ENCODE data around the gene HECTD4. TPM values are rescaled to one million over a fixed set of nuclear protein-coding genes. Genes with fewer than 3 reads are reported as not detected.
"Not testable (repeated sequence)": the region's sequence is repeated elsewhere in the genome, so short reads cannot be mapped to it uniquely, and the experiment has no call there.

Gene HECTD4
- total RNA-seq, 1 donor from 2014 or later = 113 TPM

GRCh38 chr12:112406519-112407488 lies 24.6 kb upstream of the HECTD4 start:
- DNase-seq = no peak

DNA sequence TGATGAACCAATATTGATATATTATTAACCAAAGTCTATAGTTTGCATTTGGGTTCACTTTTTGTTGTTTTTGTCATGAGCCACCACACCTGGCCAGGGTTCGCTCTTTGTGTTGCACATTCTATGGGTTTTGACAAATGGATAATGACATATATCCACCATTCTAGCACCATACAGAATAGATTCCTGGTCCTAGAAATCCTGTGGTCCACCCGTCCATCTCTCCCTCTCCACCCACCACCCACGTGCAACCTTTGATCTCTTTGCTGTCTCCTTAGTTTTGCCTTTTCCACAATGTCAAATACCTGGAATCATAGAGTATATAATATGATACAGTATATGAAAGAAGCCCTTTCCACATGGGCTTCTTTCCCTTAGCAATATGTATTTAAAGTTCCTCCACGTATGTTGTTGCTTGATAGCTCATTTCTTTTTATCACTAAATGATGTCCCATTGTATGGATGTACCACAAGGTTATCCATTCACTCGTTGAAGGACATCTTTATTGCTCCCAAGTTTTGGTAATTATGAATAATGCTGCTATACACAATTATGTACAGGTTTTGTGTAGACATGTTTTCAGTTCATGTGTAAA lies 19.8 kb upstream of the HECTD4 start:
- DNase-seq = no peak

DNA sequence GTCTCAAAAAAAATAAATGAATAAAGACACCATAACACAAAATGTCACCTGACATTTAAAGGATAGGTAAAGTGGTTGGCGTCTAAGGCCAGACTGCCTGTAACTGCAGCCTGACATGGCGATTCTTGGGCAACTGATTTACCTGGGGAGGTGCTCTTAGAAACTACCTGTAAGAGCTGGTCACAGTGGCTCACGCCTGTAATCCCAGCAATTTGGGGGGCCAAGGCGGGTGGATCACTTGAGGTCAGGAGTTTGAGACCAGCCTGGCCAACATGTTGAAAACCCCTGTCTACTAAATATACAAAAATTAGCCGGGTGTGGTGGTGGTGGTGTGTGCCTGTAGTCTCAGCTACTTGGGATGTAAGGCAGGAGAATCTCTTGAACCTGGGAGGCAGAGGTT lies 18.8 kb upstream of the HECTD4 start:
- DNase-seq = no peak

DNA sequence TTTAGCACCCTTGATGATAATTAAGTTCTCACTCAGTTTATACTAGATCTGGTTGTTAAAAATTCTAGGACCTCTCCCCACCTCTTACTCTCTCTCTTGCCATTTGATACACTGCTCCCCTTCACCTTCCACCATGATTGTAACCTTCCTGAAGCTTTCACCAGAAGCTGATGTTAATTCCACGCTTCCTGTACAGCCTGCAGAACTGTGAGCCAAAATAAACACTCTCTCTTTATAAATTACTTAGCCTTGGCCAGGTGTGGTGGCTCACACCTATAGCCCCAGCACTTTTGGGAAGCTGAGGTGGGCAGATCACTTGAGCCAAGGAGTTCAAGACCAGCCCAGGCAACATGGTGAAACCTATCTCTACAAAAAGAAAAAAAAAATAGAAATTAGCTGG lies 11.1 kb upstream of the HECTD4 start:
- no peak for DNase-seq

DNA sequence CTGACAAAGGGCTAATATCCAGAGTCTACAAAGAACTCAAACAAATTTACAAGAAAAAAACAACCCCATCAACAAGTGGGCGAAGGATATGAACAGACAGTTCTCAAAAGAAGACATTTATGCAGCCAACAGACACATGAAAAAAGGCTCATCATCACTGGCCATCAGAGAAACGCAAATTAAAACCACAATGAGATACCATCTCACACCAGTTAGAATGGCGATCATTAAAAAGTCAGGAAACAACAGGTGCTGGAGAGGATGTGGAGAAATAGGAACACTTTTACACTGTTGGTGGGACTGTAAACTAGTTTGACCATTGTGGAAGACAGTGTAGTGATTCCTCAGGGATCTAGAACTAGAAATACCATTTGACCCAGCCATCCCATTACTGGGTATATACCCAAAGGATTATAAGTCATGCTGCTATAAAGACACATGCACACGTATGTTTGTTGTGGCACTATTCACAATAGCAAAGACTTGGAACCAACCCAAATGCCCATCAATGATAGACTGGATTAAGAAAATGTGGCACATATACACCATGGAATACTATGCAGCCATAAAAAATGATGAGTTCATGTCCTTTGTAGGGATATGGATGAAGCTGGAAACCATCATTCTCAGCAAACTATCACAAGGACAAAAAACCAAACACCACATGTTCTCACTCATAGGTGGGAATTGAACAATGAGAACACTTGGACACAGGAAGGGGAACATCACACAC lies 7.9 kb upstream of the HECTD4 start:
- not testable (repeated sequence) for DNase-seq

GRCh38 chr12:112389228-112389627 lies 7.0 kb upstream of the HECTD4 start:
- DNase-seq = no peak

- DNase-seq = no peak
Observed at GRCh38 chr12:112386726-112387125, 4.5 kb upstream of the HECTD4 start.

DNA sequence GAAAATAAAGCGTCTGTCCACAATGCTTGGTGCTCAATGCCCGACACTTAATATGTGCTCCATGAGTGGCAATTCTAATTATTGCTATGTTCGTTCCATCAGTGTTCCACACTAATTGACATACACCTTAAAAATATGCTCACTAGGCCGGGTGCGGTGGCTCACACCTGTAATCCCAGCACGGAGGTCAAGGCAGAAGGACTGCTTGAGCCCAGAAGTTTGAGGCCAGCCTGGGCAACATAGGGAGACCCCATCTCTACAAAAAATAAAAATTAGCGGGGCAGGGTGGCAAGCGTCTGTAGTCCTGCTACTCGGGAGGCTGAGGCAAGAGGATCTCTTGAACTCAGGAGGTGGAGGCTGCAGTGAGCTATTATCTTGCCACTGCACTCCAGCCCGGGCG lies 635 bp upstream of the HECTD4 start:
- DNase-seq = no peak

- DNase-seq = no peak
Observed at GRCh38 chr12:112381406-112381882, 787 bp downstream of the HECTD4 start.

DNA sequence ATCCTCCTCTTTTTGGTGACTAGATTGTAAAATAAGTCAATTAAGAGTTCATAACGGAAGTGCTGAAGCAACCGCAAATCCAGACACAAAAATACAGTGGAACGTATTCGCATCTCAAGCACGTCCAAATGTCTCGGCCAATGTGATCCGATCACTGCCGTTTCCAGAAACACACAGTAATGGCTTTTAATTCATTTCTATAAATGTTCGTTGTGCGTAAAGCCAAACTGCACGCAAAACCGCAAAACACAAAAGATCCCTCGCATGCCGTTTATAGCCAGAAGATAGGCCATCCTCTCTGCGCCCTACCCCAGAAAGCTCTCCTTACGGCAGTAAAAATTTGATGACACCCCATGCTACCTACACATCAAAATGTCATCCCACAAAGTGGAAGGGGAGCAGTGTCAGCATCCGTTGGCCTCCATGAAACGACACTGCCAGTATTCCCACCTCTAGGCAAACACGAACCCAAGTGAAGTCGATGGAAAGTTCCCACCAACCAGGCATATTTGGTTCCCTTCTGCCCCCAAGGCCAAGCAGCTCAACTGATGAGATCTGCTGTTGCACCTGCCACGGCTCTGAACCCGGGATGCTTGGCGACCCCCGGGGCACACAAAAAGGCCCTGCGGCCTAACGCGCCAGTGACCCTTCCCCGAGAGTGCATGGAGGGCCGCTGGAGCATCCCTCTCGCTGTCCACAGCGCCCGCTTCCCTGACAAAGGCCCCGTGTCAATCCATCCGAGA lies 1.4 kb downstream of the HECTD4 start:
- DNase-seq = no peak

DNA sequence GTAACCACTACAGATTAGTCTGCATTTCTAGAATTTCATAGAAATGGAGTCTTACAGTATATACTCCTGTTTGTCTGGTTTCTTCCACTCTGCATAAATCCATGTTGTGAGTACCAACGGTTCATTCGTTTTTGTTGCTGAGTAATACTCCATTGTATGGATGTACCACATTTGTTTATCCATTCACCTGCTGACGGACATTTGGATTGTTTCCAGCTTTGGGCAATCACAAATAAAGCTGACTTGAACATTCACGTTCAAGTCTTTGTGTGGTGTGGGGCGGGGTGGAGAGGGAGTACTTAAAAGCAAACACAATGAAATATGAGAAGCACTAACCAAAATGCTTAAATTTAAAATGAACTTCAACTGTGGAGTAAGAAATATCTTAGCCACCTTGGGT lies 7.1 kb downstream of the HECTD4 start:
- DNase-seq = no peak

GRCh38 chr12:112374166-112374740 lies 8.0 kb downstream of the HECTD4 start:
- DNase-seq = no peak

GRCh38 chr12:112370868-112371510 lies 11.2 kb downstream of the HECTD4 start:
- no peak for DNase-seq

- no peak for DNase-seq
Observed at GRCh38 chr12:112370199-112370598, 12.0 kb downstream of the HECTD4 start.

DNA sequence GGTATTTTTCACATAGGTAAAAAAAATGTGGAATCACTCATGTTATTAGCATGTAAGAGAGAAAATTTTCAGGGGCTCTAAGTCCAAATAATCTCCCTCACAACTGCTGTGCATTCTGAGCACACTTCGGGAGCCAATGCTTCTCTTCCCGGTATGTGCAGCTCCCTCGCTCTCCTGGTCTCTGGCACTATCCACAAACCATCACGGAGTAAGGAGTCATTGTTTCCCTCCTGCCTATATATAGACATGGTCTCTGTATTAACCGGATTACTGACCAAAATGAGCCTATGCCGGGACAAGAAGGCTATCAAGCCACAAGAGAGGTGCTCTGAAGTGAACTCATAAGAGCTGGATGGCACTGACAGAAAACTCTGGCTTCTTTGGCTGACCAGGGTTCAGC lies 13.4 kb downstream of the HECTD4 start:
- no peak for DNase-seq

GRCh38 chr12:112367965-112368364 lies 14.3 kb downstream of the HECTD4 start:
- DNase-seq = no peak

DNA sequence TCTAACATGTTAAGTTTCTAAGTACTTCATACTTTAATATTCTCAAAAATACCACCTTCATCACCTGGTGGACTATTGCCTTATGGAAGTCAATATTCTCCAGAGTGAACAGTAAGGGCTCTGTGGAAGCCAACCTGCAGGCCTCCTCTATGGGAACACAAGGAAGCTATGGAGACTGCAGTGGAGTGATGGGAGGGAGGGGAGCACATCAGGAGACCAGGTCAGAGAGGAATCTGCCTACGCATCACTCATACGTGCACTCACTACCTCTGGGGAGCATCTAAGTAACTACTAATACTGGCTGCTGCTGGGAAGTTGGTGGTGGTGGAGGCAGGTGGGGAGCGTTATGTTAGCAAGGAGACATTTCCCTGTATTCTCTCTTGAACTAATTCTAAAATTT lies 19.9 kb downstream of the HECTD4 start:
- DNase-seq = no peak

- DNase-seq = no peak
Observed at GRCh38 chr12:112361271-112361670, 21.0 kb downstream of the HECTD4 start.

DNA sequence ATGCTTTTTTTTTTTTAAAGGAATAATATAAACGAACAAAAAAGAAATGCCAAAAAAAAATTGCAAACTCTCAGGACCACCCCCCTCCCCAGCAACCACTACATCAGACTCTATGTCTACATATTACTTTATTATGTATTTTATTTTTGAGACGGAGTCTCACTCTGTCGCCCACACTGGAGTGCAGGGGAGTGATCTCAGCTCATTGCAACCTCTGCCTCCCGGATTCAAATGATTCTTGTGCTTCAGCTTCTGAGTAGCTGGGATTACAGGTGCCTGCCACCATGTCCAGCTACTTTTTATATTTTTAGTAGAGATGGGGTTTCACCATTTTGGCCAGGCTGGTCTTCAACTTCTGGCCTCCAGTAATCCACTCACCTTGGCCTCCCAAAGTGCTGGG lies 22.9 kb downstream of the HECTD4 start:
- DNase-seq = no peak

DNA sequence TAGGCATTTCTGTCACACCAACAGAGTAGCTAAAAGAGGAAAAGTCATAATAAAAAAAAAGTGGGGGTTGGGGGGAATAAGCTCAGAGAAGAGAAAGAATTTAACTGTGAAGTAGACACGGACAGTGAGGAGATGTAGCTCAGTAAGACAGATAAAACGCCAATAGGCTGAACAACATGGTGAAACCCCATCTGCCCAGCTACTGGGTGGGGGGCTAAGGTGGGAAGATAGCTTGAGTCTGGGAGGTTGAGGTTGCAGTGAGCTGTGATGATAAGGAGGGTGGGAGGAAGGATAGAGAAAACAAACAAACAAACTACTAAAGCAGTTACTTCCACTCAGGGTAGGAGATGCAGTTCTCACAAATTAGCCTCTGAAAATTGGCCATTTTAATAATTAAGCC lies 25.0 kb downstream of the HECTD4 start:
- DNase-seq = no peak

- DNase-seq = no peak
Observed at GRCh38 chr12:112354399-112354798, 27.8 kb downstream of the HECTD4 start.
